ENCODE measurements around the gene RBFOX1. TPM values are rescaled to one million over a fixed set of nuclear protein-coding genes. Genes with fewer than 3 reads are reported as not detected.

RBFOX1 gene
- total RNA-seq, 4 donors from 2014 or later, result 0.16 TPM; not detected in 3

GRCh38 chr16:7555459-7555858 lies 222.8 kb downstream of the RBFOX1 start:
- no peak for TF ChIP-seq CTCF (IDR thresholded peaks at IDR 0.05; ENCODE audit: low read depth)

- TF ChIP-seq CTCF (IDR thresholded peaks at IDR 0.05; ENCODE audit: low read depth), result no peak
Measured at GRCh38 chr16:7561908-7562405, 229.3 kb downstream of the RBFOX1 start.

- TF ChIP-seq CTCF (IDR thresholded peaks at IDR 0.05; ENCODE audit: low read depth), result no peak
Measured at GRCh38 chr16:7566360-7566759, 233.7 kb downstream of the RBFOX1 start.

- TF ChIP-seq CTCF (IDR thresholded peaks at IDR 0.05; ENCODE audit: low read depth), result no peak
Measured at GRCh38 chr16:7571366-7571765, 238.7 kb downstream of the RBFOX1 start.

GRCh38 chr16:7577588-7577987 lies 244.9 kb downstream of the RBFOX1 start:
- no peak for TF ChIP-seq CTCF (IDR thresholded peaks at IDR 0.05; ENCODE audit: low read depth)

GRCh38 chr16:7579454-7579853 lies 246.8 kb downstream of the RBFOX1 start:
- no peak for TF ChIP-seq CTCF (IDR thresholded peaks at IDR 0.05; ENCODE audit: low read depth)

GRCh38 chr16:7581175-7581574 lies 248.5 kb downstream of the RBFOX1 start:
- TF ChIP-seq CTCF (IDR thresholded peaks at IDR 0.05; ENCODE audit: low read depth), result no peak

Data from subcutaneous adipose tissue (tissue), 4 donors.